Esophagus squamous epithelium (tissue), 5 donors: ENCODE data around the gene FTCD. TPM values are rescaled to one million over a fixed set of nuclear protein-coding genes. Genes with fewer than 3 reads are reported as not detected.

ENCODE experiments used
- DNase-seq: peaks from one replicate; lab custom pipeline; 2025; lab: John Stamatoyannopoulos, UW
- H3K27ac ChIP-seq, 4 donors: fragments of 200-600 bp; sonication (generic); one replicate each; pipeline ENCODE4 v1.5.1; 2016 to 2019; ENCODE audit warnings: mild to moderate bottlenecking in 1 of 4
- H3K27me3 ChIP-seq, 4 donors: fragments of 200-600 bp; sonication (generic); 1 replicate in 3 of 4; 2 replicates in 1 of 4; pipeline versions ENCODE4 v1.5.1 to v1.6.0; 2017 to 2021; ENCODE audit warnings: antibody characterized with exemption in 1 of 4
- H3K36me3 ChIP-seq, 3 donors: fragments of 200-600 bp; sonication (generic); one replicate each; pipeline ENCODE4 v1.5.1; 2016 to 2019
- H3K4me1 ChIP-seq, 3 donors: fragments of 200-600 bp; sonication (generic); one replicate each; pipeline ENCODE4 v1.5.1; 2017 to 2019
- H3K4me3 ChIP-seq, 4 donors: fragments of 200-600 bp; sonication (generic); 1 replicate in 3 of 4; 2 replicates in 1 of 4; pipeline ENCODE4 v1.5.1; 2016 to 2019; ENCODE audit warnings: mild to moderate bottlenecking in 2 of 4, moderate library complexity in 1 of 4
- H3K9me3 ChIP-seq, 3 donors: fragments of 200-600 bp; sonication (generic); one replicate each; pipeline ENCODE4 v1.5.1; 2016 to 2019
- CTCF ChIP-seq, 6 experiments: fragments of 450-650 bp in 4 of 6; fragments of 200-600 bp in 2 of 6; sonication (generic) in 2 of 6; IDR thresholded peaks; one replicate each; pipeline ENCODE4 v1.5.1; 2016 to 2019; ENCODE audit warnings: antibody characterized with exemption in 6 of 6, mild to moderate bottlenecking in 4 of 6, moderate library complexity in 4 of 6
- POLR2A ChIP-seq, 4 donors: fragments of 450-650 bp; IDR thresholded peaks; one replicate each; pipeline ENCODE4 v1.6.1; 2017; ENCODE audit warnings: antibody characterized with exemption in 4 of 4, mild to moderate bottlenecking in 4 of 4, moderate library complexity in 3 of 4
- WGBS, 2 donors: methylation state at CpG; one replicate each; pipeline ENCODE4 v1.1.5; 2018; 5-methylcytosine and 5-hydroxymethylcytosine counted together
- intact Hi-C: fragments of 100-400 bp; cut with DNase I; formaldehyde crosslinking; loops from one replicate; pipeline ENCODE4 v1.15.0; 2022
- total RNA-seq, 4 donors: library from RNA; depleted of rRNA; stranded (reverse); fragments of >200 nt; gene quantifications; one replicate each; pipeline ENCODE4 v1.1.0, GENCODE V29; 2016
- donor health status: DM: yes; HTN: yes; CAD: no.

The FTCD gene
- total RNA-seq, 4 donors from 2014 or later = not detected

GRCh38 chr21:46128933-46129571 is 26.3 kb downstream of the FTCD start:
- H3K27ac ChIP-seq = no peak overlapping the region
- H3K9me3 ChIP-seq = no peaks in the 10 kb centered on the region
- no peak for DNase-seq
- no peaks in the 10 kb centered on the region for H3K27me3 ChIP-seq
- WGBS, 2 donors = 87 to 88% methylated on average over 10 to 22 of the region's 45 CpGs
- peaks cover 0 to 33% (median 0%) of the 10 kb centered on the region in 3 donors for H3K36me3 ChIP-seq
- no peaks in the 10 kb centered on the region for H3K4me1 ChIP-seq
- no peak for TF ChIP-seq CTCF (IDR thresholded peaks at IDR 0.05)
- TF ChIP-seq POLR2A (IDR thresholded peaks at IDR 0.05) = no peak
- intact Hi-C loops = no loop called here
- no peak overlapping the region for H3K4me3 ChIP-seq

- TF ChIP-seq CTCF (IDR thresholded peaks at IDR 0.05) = no peak
- TF ChIP-seq POLR2A (IDR thresholded peaks at IDR 0.05) = no peak
- no peaks in the 10 kb centered on the region for H3K9me3 ChIP-seq
- H3K4me1 ChIP-seq = no peaks in the 10 kb centered on the region
- H3K27me3 ChIP-seq = no peaks in the 10 kb centered on the region
- no peak for DNase-seq
- peaks cover 0 to 34% (median 0%) of the 10 kb centered on the region in 3 donors for H3K36me3 ChIP-seq
- no peak overlapping the region for H3K4me3 ChIP-seq
- WGBS, 2 donors = 68 to 70% methylated on average over 6 to 12 of the region's 23 CpGs
- no peak overlapping the region for H3K27ac ChIP-seq
- intact Hi-C loops = no loop called here
These were observed 27.1 kb downstream of the FTCD start for GRCh38 chr21:46128106-46128932.

- no peak overlapping the region for H3K27ac ChIP-seq
- WGBS, 2 donors = 91 to 93% methylated on average over 3 to 8 of the region's 40 CpGs
- no peak overlapping the region for H3K4me3 ChIP-seq
- intact Hi-C loops = no loop called here
- H3K27me3 ChIP-seq = no peaks in the 10 kb centered on the region
- TF ChIP-seq POLR2A (IDR thresholded peaks at IDR 0.05) (no peak), CTCF (IDR thresholded peaks at IDR 0.05) (no peak)
- peaks cover 0 to 43% (median 0%) of the 10 kb centered on the region in 3 donors for H3K36me3 ChIP-seq
- DNase-seq = no peak
- no peaks in the 10 kb centered on the region for H3K4me1 ChIP-seq
- H3K9me3 ChIP-seq = no peaks in the 10 kb centered on the region
These were observed 27.9 kb downstream of the FTCD start for GRCh38 chr21:46127239-46128105.

GRCh38 chr21:46126309-46127238 is 28.8 kb downstream of the FTCD start:
- no peaks in the 10 kb centered on the region for H3K27me3 ChIP-seq
- TF ChIP-seq POLR2A (IDR thresholded peaks at IDR 0.05) (no peak), CTCF (IDR thresholded peaks at IDR 0.05) (no peak)
- H3K36me3 ChIP-seq = peaks cover 0 to 52% (median 8%) of the 10 kb centered on the region in 3 donors
- H3K9me3 ChIP-seq = no peaks in the 10 kb centered on the region
- intact Hi-C loops = no loop called here
- H3K4me3 ChIP-seq = no peak overlapping the region
- no peak for DNase-seq
- H3K4me1 ChIP-seq = no peaks in the 10 kb centered on the region
- no CpG with 5 or more reads among the region's 32 CpGs for WGBS, 2 donors
- no peak overlapping the region for H3K27ac ChIP-seq
